HG02973 (cell line): ENCODE data around the gene DNAH8.

Experiments used
- ATAC-seq: cut with Tn5 transposase; IDR thresholded peaks from one replicate; pipeline ENCODE4 v1.9.1; 2021; ENCODE audit warnings: moderate library complexity; ENCODE audit not compliant: unreplicated experiment

Gene DNAH8

GRCh38 chr6:39061182-39061581 lies 346.1 kb downstream of the DNAH8 start:
- no peak for ATAC-seq

GRCh38 chr6:39061588-39061987 lies 346.5 kb downstream of the DNAH8 start:
- no peak for ATAC-seq

- no peak for ATAC-seq
These were observed 347.1 kb downstream of the DNAH8 start for GRCh38 chr6:39062014-39062740.

- no peak for ATAC-seq
These were observed 348.4 kb downstream of the DNAH8 start for GRCh38 chr6:39063526-39063925.

GRCh38 chr6:39065561-39065960 lies 350.4 kb downstream of the DNAH8 start:
- no peak for ATAC-seq

- no peak for ATAC-seq
These were observed 353.3 kb downstream of the DNAH8 start for GRCh38 chr6:39068391-39068790.

- no peak for ATAC-seq
These were observed 357.7 kb downstream of the DNAH8 start for GRCh38 chr6:39072830-39073229.

- no peak for ATAC-seq
These were observed 358.6 kb downstream of the DNAH8 start for GRCh38 chr6:39073471-39074355.

- no peak for ATAC-seq
These were observed 359.4 kb downstream of the DNAH8 start for GRCh38 chr6:39074486-39074885.

GRCh38 chr6:39075010-39075686 lies 360.0 kb downstream of the DNAH8 start:
- no peak for ATAC-seq

GRCh38 chr6:39075807-39076622 lies 360.9 kb downstream of the DNAH8 start:
- ATAC-seq: no peak

GRCh38 chr6:39076623-39077535 lies 361.8 kb downstream of the DNAH8 start:
- no peak for ATAC-seq

- ATAC-seq: no peak
These were observed 362.9 kb downstream of the DNAH8 start for GRCh38 chr6:39077882-39078594.

- no peak for ATAC-seq
These were observed 363.6 kb downstream of the DNAH8 start for GRCh38 chr6:39078695-39079094.

GRCh38 chr6:39079197-39080125 lies 364.4 kb downstream of the DNAH8 start:
- no peak for ATAC-seq
